DLD1 (cell line): ENCODE measurements around the gene HNRNPA3.
"Not testable (repeated sequence)": the region's sequence is repeated elsewhere in the genome, so short reads cannot be mapped to it uniquely, and the experiment has no call there.

Experiments used
- in situ Hi-C: cut with HindIII; loops from 2 replicates; pipeline ENCODE4 v1.10.0; 2017; ENCODE audit warnings: low sequenced_read_pairs

HNRNPA3 gene

GRCh38 chr2:177231270-177231669 lies 18.7 kb downstream of the HNRNPA3 start:
- in situ Hi-C loops = no loop called here

- in situ Hi-C loops = no loop called here
These were observed 19.6 kb downstream of the HNRNPA3 start for GRCh38 chr2:177232098-177232704.

GRCh38 chr2:177234267-177234666 lies 21.7 kb downstream of the HNRNPA3 start:
- in situ Hi-C loops = no loop called here

- in situ Hi-C loops = no loop called here
These were observed 23.4 kb downstream of the HNRNPA3 start for GRCh38 chr2:177235855-177236437.

- in situ Hi-C loops = no loop called here
These were observed 25.3 kb downstream of the HNRNPA3 start for GRCh38 chr2:177237932-177238331.

- in situ Hi-C loops = no loop called here
These were observed 26.5 kb downstream of the HNRNPA3 start for GRCh38 chr2:177239053-177239452.

- in situ Hi-C loops = no loop called here
These were observed 27.5 kb downstream of the HNRNPA3 start for GRCh38 chr2:177239932-177240630.

GRCh38 chr2:177241711-177242120 lies 29.1 kb downstream of the HNRNPA3 start:
- in situ Hi-C loops = no loop called here

GRCh38 chr2:177242121-177242987 lies 29.8 kb downstream of the HNRNPA3 start:
- in situ Hi-C loops = no loop called here

GRCh38 chr2:177243073-177243472 lies 30.5 kb downstream of the HNRNPA3 start:
- in situ Hi-C loops = no loop called here

GRCh38 chr2:177243476-177243875 lies 30.9 kb downstream of the HNRNPA3 start:
- in situ Hi-C loops = no loop called here

GRCh38 chr2:177244244-177244771 lies 31.7 kb downstream of the HNRNPA3 start:
- in situ Hi-C loops = no loop called here

- in situ Hi-C loops = no loop called here
These were observed 32.4 kb downstream of the HNRNPA3 start for GRCh38 chr2:177245010-177245422.

GRCh38 chr2:177246000-177246399 lies 33.4 kb downstream of the HNRNPA3 start:
- in situ Hi-C loops = no loop called here

- in situ Hi-C loops = not testable (repeated sequence)
These were observed 34.0 kb downstream of the HNRNPA3 start for GRCh38 chr2:177246523-177247030.

- in situ Hi-C loops = no loop called here
These were observed 35.2 kb downstream of the HNRNPA3 start for GRCh38 chr2:177247693-177248262.

- in situ Hi-C loops = no loop called here
These were observed 36.4 kb downstream of the HNRNPA3 start for GRCh38 chr2:177249038-177249437.

- in situ Hi-C loops = no loop called here
These were observed 37.9 kb downstream of the HNRNPA3 start for GRCh38 chr2:177250461-177250860.

GRCh38 chr2:177251165-177251542 lies 38.6 kb downstream of the HNRNPA3 start:
- in situ Hi-C loops = no loop called here

GRCh38 chr2:177252808-177253531 lies 40.4 kb downstream of the HNRNPA3 start:
- in situ Hi-C loops = no loop called here
